Adrenal gland (tissue), 12 donors: ENCODE measurements around the gene AHDC1. TPM values are rescaled to one million over a fixed set of nuclear protein-coding genes. Genes with fewer than 3 reads are reported as not detected.

ENCODE experiments used
- DNase-seq, 7 donors: peaks; one replicate each; pipeline ENCODE4 v3.0.0-alpha.2; 2019 to 2020
- H3K27ac ChIP-seq, 5 donors: fragments of 200-600 bp; sonication (generic) in 4 of 5; 1 replicate in 3 of 5; 2 replicates in 2 of 5; pipeline versions ENCODE4 v1.5.1 to v1.8.0; 2016 to 2020; ENCODE audit warnings: mild to moderate bottlenecking in 1 of 5
- H3K27me3 ChIP-seq: fragments of 200-600 bp; 2 replicates; pipeline ENCODE4 v1.8.0; 2021
- H3K36me3 ChIP-seq, 2 donors: fragments of 200-600 bp; replicated peaks in 1 of 2; 1 replicate in 1 of 2; 2 replicates in 1 of 2; pipeline versions ENCODE4 v1.5.1 to v1.8.0; 2018 to 2022
- H3K4me1 ChIP-seq, 2 donors: fragments of 200-600 bp; replicated peaks in 1 of 2; 1 replicate in 1 of 2; 2 replicates in 1 of 2; pipeline versions ENCODE4 v1.5.1 to v1.8.0; 2018 to 2021
- H3K4me3 ChIP-seq, 4 donors: fragments of 200-600 bp; sonication (generic) in 3 of 4; one replicate each; pipeline ENCODE4 v1.5.1; 2016 to 2018
- H3K9me3 ChIP-seq, 3 donors: fragments of 200-600 bp; sonication (generic) in 1 of 3; replicated peaks in 1 of 3; 1 replicate in 2 of 3; 2 replicates in 1 of 3; pipeline versions ENCODE4 v1.5.1 to v1.8.0; 2016 to 2021
- POLR2A ChIP-seq, 2 donors: fragments of 450-650 bp; IDR thresholded peaks; one replicate each; pipeline ENCODE4 v1.6.1; 2017; ENCODE audit warnings: antibody characterized with exemption in 2 of 2, mild to moderate bottlenecking in 2 of 2, moderate library complexity in 1 of 2
- WGBS, 4 donors: extraction: QIAGEN DNeasy Blood & Tissue Kit in 2 of 4; methylation state at CpG; one replicate each; pipeline versions ENCODE4 v1.1.5 to v1.1.7; 2013 to 2017; 5-methylcytosine and 5-hydroxymethylcytosine counted together
- intact Hi-C, 2 donors: fragments of 100-400 bp; cut with DNase I; formaldehyde crosslinking; loops; one replicate each; pipeline versions ENCODE4 v1.14.1 to v1.15.0; 2022 to 2023
- polyA plus RNA-seq, 3 donors: library from polyadenylated mRNA; stranded (reverse); fragments of 200-250 nt in 2 of 3; fragments of 350-450 nt in 1 of 3; fragmentation: Illumina TruSeq in 1 of 3; extraction: RNeasy Lipid Tissue Mini Kit (QIAGEN cat#74804) in 1 of 3; gene quantifications; one replicate each; pipeline ENCODE4 v1.2.3, GENCODE V29; 2013 to 2014
- total RNA-seq, 9 donors: library from RNA; depleted of rRNA in 4 of 9; stranded (reverse); fragments of >200 nt in 4 of 9; fragments of 120-200 nt in 1 of 9; fragmentation: NEBNext Ultra II Directional in 1 of 9; extraction: Animal tissue kit (Norgen Biotek cat#: 25700) in 1 of 9; gene quantifications; one replicate each; pipeline versions ENCODE4 v1.1.0 to v1.2.4, GENCODE V29; 2013 to 2023
- TF ChIP-seq, protein P1 (sequence below), 6 experiments: fragments of 450-650 bp in 4 of 6; fragments of 200-600 bp in 2 of 6; sonication (generic) in 1 of 6; IDR thresholded peaks; 1 replicate in 5 of 6; 2 replicates in 1 of 6; pipeline versions ENCODE4 v1.5.1 to v1.8.0; 2016 to 2021; ENCODE audit warnings: antibody characterized with exemption in 6 of 6, mild to moderate bottlenecking in 2 of 6, moderate library complexity in 1 of 6
- donor health status: healthy with polysubstance abuse.
- donor health status: Bipolar disorder and iron deficiency.
- donor health status: DM: yes; HTN: yes; CAD: no.
- donor health status: DM: no; HTN: no; CAD: no.
- donor health status: DM: no; HTN: no; CAD: no.
- donor health status: DM: yes; HTN: yes; CAD: no.

AHDC1 gene
- total and polyA plus RNA-seq, 12 donors = 10.4 to 111 (median 61.3) TPM

DNA sequence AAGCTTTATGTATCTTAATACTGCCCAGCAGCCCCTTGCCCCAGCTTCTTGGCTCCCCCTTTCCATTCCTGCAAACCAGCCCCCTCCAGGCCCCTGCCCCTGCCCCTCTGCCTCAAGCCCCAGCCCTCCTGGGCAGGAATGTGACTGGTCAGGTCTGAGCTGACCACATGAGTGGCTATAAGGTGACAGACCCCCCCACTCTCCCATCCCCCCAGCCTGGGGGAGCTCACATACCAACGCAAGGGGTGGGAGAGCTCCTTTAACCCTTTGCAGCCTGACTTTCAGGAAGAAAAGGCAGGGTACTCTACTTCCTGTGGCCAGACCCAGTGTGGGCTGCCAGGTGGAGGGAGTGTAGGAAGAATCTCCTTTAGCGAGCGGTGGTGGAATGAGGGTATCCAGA is 33.2 kb downstream of the AHDC1 start:
- peak overlapping the region; percentile 62 to 96 (median 90) for H3K27ac ChIP-seq
- peak in 1 of 7 donors; percentile 43 for DNase-seq
- no peak overlapping the region for H3K4me3 ChIP-seq
- intact Hi-C loops = no loop called here
- no peaks in the 10 kb centered on the region for H3K27me3 ChIP-seq
- 36 to 76% (median 56%) methylated on average over 2 to 3 of the region's 3 CpGs for WGBS, 4 donors
- no peak for TF ChIP-seq POLR2A (IDR thresholded peaks at IDR 0.05)
- TF ChIP-seq, protein P1, sequence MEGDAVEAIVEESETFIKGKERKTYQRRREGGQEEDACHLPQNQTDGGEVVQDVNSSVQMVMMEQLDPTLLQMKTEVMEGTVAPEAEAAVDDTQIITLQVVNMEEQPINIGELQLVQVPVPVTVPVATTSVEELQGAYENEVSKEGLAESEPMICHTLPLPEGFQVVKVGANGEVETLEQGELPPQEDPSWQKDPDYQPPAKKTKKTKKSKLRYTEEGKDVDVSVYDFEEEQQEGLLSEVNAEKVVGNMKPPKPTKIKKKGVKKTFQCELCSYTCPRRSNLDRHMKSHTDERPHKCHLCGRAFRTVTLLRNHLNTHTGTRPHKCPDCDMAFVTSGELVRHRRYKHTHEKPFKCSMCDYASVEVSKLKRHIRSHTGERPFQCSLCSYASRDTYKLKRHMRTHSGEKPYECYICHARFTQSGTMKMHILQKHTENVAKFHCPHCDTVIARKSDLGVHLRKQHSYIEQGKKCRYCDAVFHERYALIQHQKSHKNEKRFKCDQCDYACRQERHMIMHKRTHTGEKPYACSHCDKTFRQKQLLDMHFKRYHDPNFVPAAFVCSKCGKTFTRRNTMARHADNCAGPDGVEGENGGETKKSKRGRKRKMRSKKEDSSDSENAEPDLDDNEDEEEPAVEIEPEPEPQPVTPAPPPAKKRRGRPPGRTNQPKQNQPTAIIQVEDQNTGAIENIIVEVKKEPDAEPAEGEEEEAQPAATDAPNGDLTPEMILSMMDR (IDR thresholded peaks at IDR 0.05) = no peak
- H3K4me1 ChIP-seq = peaks cover 86 to 93% of the 10 kb centered on the region in 2 donors
- no peaks in the 10 kb centered on the region for H3K9me3 ChIP-seq
- H3K36me3 ChIP-seq = no peaks in the 10 kb centered on the region

- no peak for TF ChIP-seq POLR2A (IDR thresholded peaks at IDR 0.05)
- TF ChIP-seq, protein P1 (IDR thresholded peaks at IDR 0.05) = no peak
- 32 to 47% (median 38%) methylated on average over 2 of the region's 2 CpGs for WGBS, 4 donors
- peaks cover 90 to 96% of the 10 kb centered on the region in 2 donors for H3K4me1 ChIP-seq
- peak overlapping the region in 4 of 5 donors; percentile 72 to 96 (median 92) for H3K27ac ChIP-seq
- intact Hi-C loops = no loop called here
- H3K36me3 ChIP-seq = no peaks in the 10 kb centered on the region
- no peaks in the 10 kb centered on the region for H3K27me3 ChIP-seq
- DNase-seq = no peak
- no peaks in the 10 kb centered on the region for H3K9me3 ChIP-seq
- H3K4me3 ChIP-seq = no peak overlapping the region
These were observed 33.6 kb downstream of the AHDC1 start for GRCh38 chr1:27570356-27570755.

GRCh38 chr1:27569506-27570291 is 34.2 kb downstream of the AHDC1 start:
- DNase-seq = peak in 2 of 7 donors; percentile 43
- WGBS, 4 donors = 49 to 60% (median 52%) methylated on average over 11 to 14 of the region's 14 CpGs
- Histone ChIP-seq H3K27ac (peak overlapping the region; percentile 51 to 96 (median 90)), H3K27me3 (no peaks in the 10 kb centered on the region), H3K4me1 (peaks cover 90 to 96% of the 10 kb centered on the region in 2 donors), H3K9me3 (no peaks in the 10 kb centered on the region), H3K4me3 (no peak overlapping the region), H3K36me3 (no peaks in the 10 kb centered on the region)
- intact Hi-C loops = no loop called here
- TF ChIP-seq POLR2A (IDR thresholded peaks at IDR 0.05) = no peak

- intact Hi-C loops = no loop called here
- Histone ChIP-seq H3K9me3 (no peaks in the 10 kb centered on the region), H3K36me3 (no peaks in the 10 kb centered on the region), H3K4me3 (peak overlapping the region in 1 of 4 donors; percentile 50), H3K27me3 (no peaks in the 10 kb centered on the region), H3K27ac (peak overlapping the region; percentile 51 to 96 (median 90)), H3K4me1 (peaks cover 90 to 96% of the 10 kb centered on the region in 2 donors)
- WGBS, 4 donors = 37 to 55% (median 45%) methylated on average over 2 to 3 of the region's 3 CpGs
- no peak for TF ChIP-seq POLR2A (IDR thresholded peaks at IDR 0.05)
- TF ChIP-seq, protein P1 (IDR thresholded peaks at IDR 0.05) = no peak
- peak in 5 of 7 donors; percentile 63 to 76 (median 68) for DNase-seq
These were observed 34.9 kb downstream of the AHDC1 start for GRCh38 chr1:27569088-27569460.
